Endodermal cell (in vitro differentiated cells): ENCODE results near the gene BICD2. TPM values are rescaled to one million over a fixed set of nuclear protein-coding genes. Genes with fewer than 3 reads are reported as not detected.

ENCODE experiments used
- DNase-seq: peaks from one replicate; pipeline ENCODE4 v3.0.0-alpha.2; 2017
- H3K27ac ChIP-seq: 2 replicates; pipeline ENCODE4 v1.5.1; 2013; ENCODE audit warnings: mild to moderate bottlenecking, low read depth, low read length, moderate library complexity
- H3K27me3 ChIP-seq: 2 replicates; pipeline ENCODE4 v1.6.1; 2013; ENCODE audit warnings: mild to moderate bottlenecking, low read length, moderate library complexity; ENCODE audit not compliant: insufficient read depth, control insufficient read depth, poor library complexity, severe bottlenecking
- H3K36me3 ChIP-seq: 2 replicates; pipeline ENCODE4 v1.7.0; 2013; ENCODE audit warnings: mild to moderate bottlenecking, low read length, moderate library complexity; ENCODE audit not compliant: control insufficient read depth, insufficient read depth
- H3K4me1 ChIP-seq: one replicate; pipeline ENCODE4 v1.7.0; 2013; ENCODE audit warnings: low read length; ENCODE audit not compliant: control insufficient read depth, insufficient read depth
- H3K4me3 ChIP-seq: 2 replicates; pipeline ENCODE4 v1.5.1; 2013; ENCODE audit warnings: mild to moderate bottlenecking, low read length, moderate library complexity
- H3K9ac ChIP-seq: 2 replicates; pipeline ENCODE4 v1.6.1; 2013; ENCODE audit warnings: mild to moderate bottlenecking, low read length, moderate library complexity; ENCODE audit not compliant: poor library complexity, severe bottlenecking; ENCODE audit errors: extremely low read depth
- H3K9me3 ChIP-seq: 2 replicates; pipeline ENCODE4 v1.6.1; 2013; ENCODE audit warnings: mild to moderate bottlenecking, low read length, moderate library complexity; ENCODE audit not compliant: control insufficient read depth
- H3K27ac Mint-ChIP-seq: 2 replicates; pipeline ENCODE4 v1.8.0; 2020; ENCODE audit warnings: mixed read lengths
- H3K27me3 Mint-ChIP-seq: 2 replicates; pipeline ENCODE4 v1.8.0; 2021; ENCODE audit warnings: mild to moderate bottlenecking, mixed read lengths; ENCODE audit not compliant: insufficient read depth
- H3K36me3 Mint-ChIP-seq: 2 replicates; pipeline ENCODE4 v1.8.0; 2020; ENCODE audit warnings: low read depth, mixed read lengths
- H3K4me1 Mint-ChIP-seq: 2 replicates; pipeline ENCODE4 v1.8.0; 2020; ENCODE audit warnings: mixed read lengths
- H3K4me3 Mint-ChIP-seq: 2 replicates; pipeline ENCODE4 v1.8.0; 2020; ENCODE audit warnings: mild to moderate bottlenecking, moderate library complexity, mixed read lengths
- H3K9me3 Mint-ChIP-seq: 2 replicates; pipeline ENCODE4 v1.8.0; 2020; ENCODE audit warnings: mild to moderate bottlenecking, mixed read lengths
- WGBS, 2 experiments: methylation state at CpG; one replicate each; pipeline versions ENCODE4 v1.1.5 to v1.1.7; 2013; ENCODE audit warnings: missing lambda C conversion rate in 2 of 2, mixed read lengths in 1 of 2; ENCODE audit not compliant: insufficient coverage in 1 of 2, insufficient read length in 1 of 2; 5-methylcytosine and 5-hydroxymethylcytosine counted together
- total RNA-seq, 2 donors: library from RNA; stranded (reverse); fragmentation: NEBNext Ultra II Directional in 1 of 2; extraction: Animal tissue kit (Norgen Biotek cat#: 25700) in 1 of 2; gene quantifications; 2 replicates in 1 of 2; 3 replicates in 1 of 2; pipeline ENCODE4 v1.2.1, GENCODE V29; 2021
- TF ChIP-seq, protein P1 (sequence below): fragments of 200-600 bp; sonication (generic); conservative IDR thresholded peaks from 2 replicates; pipeline ENCODE4 v1.5.0; 2021; ENCODE audit warnings: antibody characterized with exemption, mild to moderate bottlenecking

BICD2 gene
- total RNA-seq, 2 donors from 2014 or later = 20.7 to 20.9 TPM

DNA sequence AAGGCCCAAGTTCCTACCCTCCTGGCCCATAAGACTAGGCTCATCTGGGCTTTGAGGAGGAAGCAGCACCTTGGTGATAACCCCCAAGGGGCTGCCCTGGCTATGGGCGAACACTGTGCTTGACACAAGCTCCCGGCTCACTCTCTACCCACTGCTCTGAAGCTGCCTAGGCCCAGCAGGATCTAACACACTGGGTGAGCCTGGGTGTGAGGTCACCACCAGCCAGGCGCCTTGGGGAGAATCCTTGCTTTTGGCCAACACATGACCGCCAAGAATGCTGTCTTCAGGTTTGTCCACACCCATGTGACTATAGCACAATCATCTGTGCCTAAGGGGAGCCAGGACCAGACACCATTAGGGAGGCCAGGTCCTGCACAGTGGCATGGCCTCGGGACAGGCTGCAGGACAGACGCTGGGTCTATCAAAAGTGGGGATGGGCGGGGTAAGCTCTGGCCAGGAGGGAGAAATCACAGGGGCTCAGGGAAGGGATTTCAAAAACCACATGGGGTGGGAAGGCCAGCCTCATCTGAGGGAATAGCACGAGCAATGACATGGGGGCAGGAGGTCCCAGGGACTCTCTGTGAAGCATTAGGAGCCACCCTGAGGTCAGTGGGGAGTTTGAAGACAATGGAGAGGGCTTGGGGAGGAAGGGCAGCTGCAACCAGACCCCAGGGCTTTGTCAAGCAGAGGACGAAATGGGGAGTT lies 29.6 kb downstream of the BICD2 start:
- Histone ChIP-seq H3K27ac (no peak overlapping the region), H3K9ac (no peak overlapping the region), H3K4me3 (no peak overlapping the region), H3K36me3 (no peaks in the 10 kb centered on the region), H3K9me3 (no peaks in the 10 kb centered on the region), H3K27me3 (no peaks in the 10 kb centered on the region), H3K4me1 (peaks cover 4% of the 10 kb centered on the region)
- H3K27ac Mint-ChIP-seq = peak overlapping the region; percentile 44
- 92 to 95% methylated on average over 4 to 9 of the region's 9 CpGs for WGBS, 2 experiments
- no peaks in the 10 kb centered on the region for H3K36me3 Mint-ChIP-seq
- DNase-seq = peak; percentile 35
- no peaks in the 10 kb centered on the region for H3K9me3 Mint-ChIP-seq
- TF ChIP-seq, protein P1, sequence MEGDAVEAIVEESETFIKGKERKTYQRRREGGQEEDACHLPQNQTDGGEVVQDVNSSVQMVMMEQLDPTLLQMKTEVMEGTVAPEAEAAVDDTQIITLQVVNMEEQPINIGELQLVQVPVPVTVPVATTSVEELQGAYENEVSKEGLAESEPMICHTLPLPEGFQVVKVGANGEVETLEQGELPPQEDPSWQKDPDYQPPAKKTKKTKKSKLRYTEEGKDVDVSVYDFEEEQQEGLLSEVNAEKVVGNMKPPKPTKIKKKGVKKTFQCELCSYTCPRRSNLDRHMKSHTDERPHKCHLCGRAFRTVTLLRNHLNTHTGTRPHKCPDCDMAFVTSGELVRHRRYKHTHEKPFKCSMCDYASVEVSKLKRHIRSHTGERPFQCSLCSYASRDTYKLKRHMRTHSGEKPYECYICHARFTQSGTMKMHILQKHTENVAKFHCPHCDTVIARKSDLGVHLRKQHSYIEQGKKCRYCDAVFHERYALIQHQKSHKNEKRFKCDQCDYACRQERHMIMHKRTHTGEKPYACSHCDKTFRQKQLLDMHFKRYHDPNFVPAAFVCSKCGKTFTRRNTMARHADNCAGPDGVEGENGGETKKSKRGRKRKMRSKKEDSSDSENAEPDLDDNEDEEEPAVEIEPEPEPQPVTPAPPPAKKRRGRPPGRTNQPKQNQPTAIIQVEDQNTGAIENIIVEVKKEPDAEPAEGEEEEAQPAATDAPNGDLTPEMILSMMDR = no peak
- peaks cover 24% of the 10 kb centered on the region for H3K4me1 Mint-ChIP-seq
- H3K4me3 Mint-ChIP-seq = no peak overlapping the region
- no peaks in the 10 kb centered on the region for H3K27me3 Mint-ChIP-seq

DNA sequence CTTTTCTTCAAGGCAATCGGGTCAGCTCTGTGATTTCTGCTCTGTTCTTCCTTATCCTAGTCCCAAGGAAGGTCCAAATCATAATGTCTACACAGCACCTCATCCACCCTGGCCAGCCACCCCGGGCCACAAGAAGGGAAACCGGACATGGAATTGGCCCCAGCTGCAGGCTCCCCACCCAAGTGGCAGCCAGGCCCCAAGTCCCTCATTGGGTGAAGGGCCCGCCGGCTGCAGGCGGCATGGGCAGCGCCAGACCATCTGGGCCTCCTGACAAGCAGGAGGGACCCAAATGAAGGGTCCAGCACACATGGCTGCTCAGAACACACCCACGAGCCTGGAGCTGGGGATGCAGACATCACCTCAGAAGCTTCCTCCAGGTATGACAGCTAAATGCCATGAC lies 33.7 kb downstream of the BICD2 start:
- DNase-seq = peak; percentile 34
- Mint-ChIP-seq H3K36me3 (peaks cover 10% of the 10 kb centered on the region), H3K4me3 (no peak overlapping the region), H3K4me1 (peaks cover 11% of the 10 kb centered on the region), H3K9me3 (no peaks in the 10 kb centered on the region), H3K27ac (no peak overlapping the region), H3K27me3 (no peaks in the 10 kb centered on the region)
- Histone ChIP-seq H3K9ac (no peak overlapping the region), H3K27ac (no peak overlapping the region), H3K4me3 (no peak overlapping the region), H3K27me3 (no peaks in the 10 kb centered on the region), H3K36me3 (peaks cover 25% of the 10 kb centered on the region), H3K4me1 (peaks cover 4% of the 10 kb centered on the region), H3K9me3 (no peaks in the 10 kb centered on the region)
- 96 to 100% methylated on average over 5 to 8 of the region's 8 CpGs for WGBS, 2 experiments
- TF ChIP-seq, protein P1 = no peak

DNA sequence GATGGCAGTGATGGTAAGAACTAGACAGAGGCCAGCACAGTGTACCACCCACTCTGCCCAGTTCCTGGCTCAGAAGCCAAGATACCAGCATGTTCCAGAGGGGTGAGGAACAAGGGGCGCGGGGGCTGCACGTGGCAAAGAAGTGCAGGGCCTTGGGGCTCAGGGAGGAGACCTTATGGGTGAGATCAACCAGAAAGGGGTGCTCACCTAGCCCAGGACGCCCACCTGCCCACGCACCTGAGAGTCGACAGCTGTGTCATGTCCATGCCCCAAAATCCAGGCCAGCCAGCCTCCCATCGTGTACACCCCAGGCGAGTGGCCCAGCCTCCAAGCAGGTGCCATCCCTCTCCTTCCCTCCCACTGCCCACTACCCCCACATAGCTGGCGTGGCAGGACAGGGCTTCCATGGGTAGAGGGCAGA lies 34.9 kb downstream of the BICD2 start:
- Histone ChIP-seq H3K27ac (no peak overlapping the region), H3K27me3 (no peaks in the 10 kb centered on the region), H3K4me1 (peaks cover 4% of the 10 kb centered on the region), H3K36me3 (peaks cover 25% of the 10 kb centered on the region), H3K4me3 (no peak overlapping the region), H3K9me3 (no peaks in the 10 kb centered on the region), H3K9ac (no peak overlapping the region)
- Mint-ChIP-seq H3K4me1 (peaks cover 5% of the 10 kb centered on the region), H3K27me3 (no peaks in the 10 kb centered on the region), H3K4me3 (no peak overlapping the region), H3K36me3 (peaks cover 13% of the 10 kb centered on the region), H3K27ac (no peak overlapping the region), H3K9me3 (no peaks in the 10 kb centered on the region)
- DNase-seq = peak; percentile 36
- 94 to 100% methylated on average over 4 to 9 of the region's 9 CpGs for WGBS, 2 experiments
- TF ChIP-seq, protein P1 = no peak
